HEK293 (cell line): ENCODE results near the gene TEX38.

Experiments used
- CTCF ChIA-PET: fragments of 350-600 bp; formaldehyde crosslinking; extraction: SDS; loops from one replicate; lab custom pipeline; 2021; ENCODE audit warnings: antibody characterized with exemption; lab: Yijun Ruan, JAX
- POLR2A ChIA-PET: fragments of 300-600 bp; formaldehyde crosslinking; extraction: SDS; loops from one replicate; lab custom pipeline; 2020; ENCODE audit warnings: antibody characterized with exemption, inconsistent platforms; lab: Yijun Ruan, JAX
- H3K27ac ChIP-seq: fragments of 200-500 bp; sonication (Bioruptor generic); 2 replicates; pipeline ENCODE4 v1.5.1; 2014; ENCODE audit warnings: low read depth, low read length, control low read depth, inconsistent platforms; ENCODE audit errors: extremely low read depth
- H3K36me3 ChIP-seq, 2 experiments: fragments of 200-500 bp in 1 of 2; sonication (Bioruptor generic) in 1 of 2; 1 replicate in 1 of 2; 2 replicates in 1 of 2; pipeline ENCODE4 v1.5.1; 2014 to 2017; ENCODE audit warnings: inconsistent platforms in 2 of 2, low read length in 2 of 2; ENCODE audit not compliant: control insufficient read depth in 2 of 2, insufficient read depth in 1 of 2
- H3K4me1 ChIP-seq: fragments of 200-500 bp; sonication (Bioruptor generic); 2 replicates; pipeline ENCODE4 v1.5.1; 2014; ENCODE audit warnings: mild to moderate bottlenecking, low read length, inconsistent platforms; ENCODE audit not compliant: control insufficient read depth, insufficient read depth
- H3K4me3 ChIP-seq: 2 replicates; pipeline ENCODE4 v1.5.1; 2011; ENCODE audit warnings: low read depth, mild to moderate bottlenecking, control low read depth, low read length, moderate library complexity
- H3K9me3 ChIP-seq: fragments of 200-500 bp; sonication (Bioruptor generic); 2 replicates; pipeline ENCODE4 v1.5.1; 2014; ENCODE audit warnings: low read depth, low read length, inconsistent platforms; ENCODE audit not compliant: control insufficient read depth, insufficient read depth
- HOXC10 ChIP-seq: sonication (generic); formaldehyde crosslinking; IDR thresholded peaks from 2 replicates; pipeline ENCODE4 v1.8.1; 2023; ENCODE audit warnings: mild to moderate bottlenecking, missing genetic modification reagents
- IKZF3 ChIP-seq: fragments of 450-650 bp; IDR thresholded peaks from 2 replicates; pipeline ENCODE4 v1.5.0; 2018; ENCODE audit warnings: missing biosample characterization, mild to moderate bottlenecking, missing genetic modification characterization, moderate library complexity
- INSM2 ChIP-seq: fragments of 450-650 bp; formaldehyde crosslinking; IDR thresholded peaks from 2 replicates; pipeline ENCODE4 v1.5.1; 2016; ENCODE audit warnings: missing biosample characterization, missing genetic modification characterization
- RBAK ChIP-seq: fragments of 450-650 bp; formaldehyde crosslinking; IDR thresholded peaks from 2 replicates; pipeline ENCODE4 v1.5.1; 2016; ENCODE audit warnings: missing biosample characterization, missing genetic modification characterization
- SP3 ChIP-seq: fragments of 450-650 bp; formaldehyde crosslinking; IDR thresholded peaks from 2 replicates; pipeline ENCODE4 v1.5.1; 2016; ENCODE audit warnings: missing biosample characterization, missing genetic modification characterization
- YY2 ChIP-seq: fragments of 450-650 bp; formaldehyde crosslinking; IDR thresholded peaks from 2 replicates; pipeline ENCODE4 v1.5.1; 2016; ENCODE audit warnings: missing biosample characterization, missing genetic modification characterization
- ZBTB10 ChIP-seq: fragments of 450-650 bp; formaldehyde crosslinking; IDR thresholded peaks from 2 replicates; pipeline ENCODE4 v1.5.1; 2016; ENCODE audit warnings: missing biosample characterization, missing genetic modification characterization
- ZNF114 ChIP-seq: fragments of 450-650 bp; formaldehyde crosslinking; IDR thresholded peaks from 2 replicates; pipeline ENCODE4 v1.5.0; 2017; ENCODE audit warnings: missing biosample characterization, missing genetic modification characterization
- ZNF132 ChIP-seq: fragments of 450-650 bp; formaldehyde crosslinking; IDR thresholded peaks from 2 replicates; pipeline ENCODE4 v1.5.1; 2017; ENCODE audit warnings: missing biosample characterization, missing genetic modification characterization, borderline replicate concordance
- ZNF146 ChIP-seq: fragments of 450-650 bp; formaldehyde crosslinking; IDR thresholded peaks from 2 replicates; pipeline ENCODE4 v1.5.1; 2016; ENCODE audit warnings: missing biosample characterization, missing genetic modification characterization
- ZNF16 ChIP-seq: fragments of 450-650 bp; formaldehyde crosslinking; IDR thresholded peaks from 2 replicates; pipeline ENCODE4 v1.5.1; 2016; ENCODE audit warnings: low read depth, missing biosample characterization, missing genetic modification characterization
- ZNF169 ChIP-seq: fragments of 450-650 bp; formaldehyde crosslinking; IDR thresholded peaks from 2 replicates; pipeline ENCODE4 v1.5.1; 2016; ENCODE audit warnings: missing biosample characterization, missing genetic modification characterization
- ZNF223 ChIP-seq: fragments of 450-650 bp; formaldehyde crosslinking; IDR thresholded peaks from 2 replicates; pipeline ENCODE4 v1.5.1; 2016; ENCODE audit warnings: missing biosample characterization, missing genetic modification characterization
- ZNF274 ChIP-seq, 2 experiments: fragments of 200-500 bp in 1 of 2; fragments of 450-650 bp in 1 of 2; sonication (Bioruptor generic) in 1 of 2; formaldehyde crosslinking in 1 of 2; IDR thresholded peaks; 2 replicates each; pipeline versions ENCODE4 v1.5.1 to v1.6.1; 2014 to 2016; ENCODE audit warnings: borderline replicate concordance in 1 of 2, inconsistent platforms in 1 of 2, low read length in 1 of 2, missing biosample characterization in 1 of 2, missing genetic modification characterization in 1 of 2
- ZNF416 ChIP-seq: fragments of 450-650 bp; formaldehyde crosslinking; IDR thresholded peaks from 2 replicates; pipeline ENCODE4 v1.5.1; 2016; ENCODE audit warnings: missing biosample characterization, missing genetic modification characterization
- ZNF426 ChIP-seq: fragments of 450-650 bp; formaldehyde crosslinking; IDR thresholded peaks from 2 replicates; pipeline ENCODE4 v1.5.1; 2017; ENCODE audit warnings: missing biosample characterization, missing genetic modification characterization, mild to moderate bottlenecking, inconsistent platforms, moderate library complexity
- ZNF48 ChIP-seq: fragments of 450-650 bp; formaldehyde crosslinking; IDR thresholded peaks from 2 replicates; pipeline ENCODE4 v1.5.1; 2016; ENCODE audit warnings: missing biosample characterization, missing genetic modification characterization
- ZNF664 ChIP-seq: fragments of 450-650 bp; formaldehyde crosslinking; IDR thresholded peaks from 2 replicates; pipeline ENCODE4 v1.5.1; 2016; ENCODE audit warnings: missing biosample characterization, missing genetic modification characterization
- ZNF704 ChIP-seq: fragments of 450-650 bp; formaldehyde crosslinking; IDR thresholded peaks from 2 replicates; pipeline ENCODE4 v1.5.1; 2016; ENCODE audit warnings: missing biosample characterization, missing genetic modification characterization
- ZNF768 ChIP-seq: fragments of 450-650 bp; formaldehyde crosslinking; IDR thresholded peaks from 2 replicates; pipeline ENCODE4 v1.5.1; 2018; ENCODE audit warnings: missing biosample characterization, mild to moderate bottlenecking, missing genetic modification characterization
- ZNF830 ChIP-seq: fragments of 450-650 bp; IDR thresholded peaks from 2 replicates; pipeline ENCODE4 v1.5.0; 2018; ENCODE audit warnings: missing biosample characterization, missing genetic modification characterization, low read depth, mild to moderate bottlenecking, moderate library complexity
- ZSCAN23 ChIP-seq: fragments of 450-650 bp; formaldehyde crosslinking; IDR thresholded peaks from 2 replicates; pipeline ENCODE4 v1.5.1; 2016; ENCODE audit warnings: missing biosample characterization, missing genetic modification characterization
- ZSCAN30 ChIP-seq: fragments of 450-650 bp; IDR thresholded peaks from 2 replicates; pipeline ENCODE4 v1.5.1; 2018; ENCODE audit warnings: missing biosample characterization, mild to moderate bottlenecking, missing genetic modification characterization, moderate library complexity
- TF ChIP-seq, protein P1 (sequence below): fragments of 450-650 bp; formaldehyde crosslinking; IDR thresholded peaks from 2 replicates; pipeline ENCODE4 v1.5.1; 2016; ENCODE audit warnings: missing biosample characterization, missing genetic modification characterization, low read depth
- TF ChIP-seq, protein P2 (sequence below): fragments of 450-650 bp; formaldehyde crosslinking; IDR thresholded peaks from 2 replicates; pipeline ENCODE4 v1.5.1; 2016; ENCODE audit warnings: missing biosample characterization, missing genetic modification characterization, low read depth

Gene TEX38

GRCh38 chr1:46635205-46635604 lies 36.4 kb upstream of the TEX38 start:
- Histone ChIP-seq H3K4me1 (no peaks in the 10 kb centered on the region), H3K36me3 (peaks cover 6 to 87% of the 10 kb centered on the region in 2 experiments; a peak in 2 of 3 replicates), H3K9me3 (no peaks in the 10 kb centered on the region), H3K4me3 (no peak overlapping the region), H3K27ac (no peak overlapping the region)
- TF ChIP-seq, protein P1, sequence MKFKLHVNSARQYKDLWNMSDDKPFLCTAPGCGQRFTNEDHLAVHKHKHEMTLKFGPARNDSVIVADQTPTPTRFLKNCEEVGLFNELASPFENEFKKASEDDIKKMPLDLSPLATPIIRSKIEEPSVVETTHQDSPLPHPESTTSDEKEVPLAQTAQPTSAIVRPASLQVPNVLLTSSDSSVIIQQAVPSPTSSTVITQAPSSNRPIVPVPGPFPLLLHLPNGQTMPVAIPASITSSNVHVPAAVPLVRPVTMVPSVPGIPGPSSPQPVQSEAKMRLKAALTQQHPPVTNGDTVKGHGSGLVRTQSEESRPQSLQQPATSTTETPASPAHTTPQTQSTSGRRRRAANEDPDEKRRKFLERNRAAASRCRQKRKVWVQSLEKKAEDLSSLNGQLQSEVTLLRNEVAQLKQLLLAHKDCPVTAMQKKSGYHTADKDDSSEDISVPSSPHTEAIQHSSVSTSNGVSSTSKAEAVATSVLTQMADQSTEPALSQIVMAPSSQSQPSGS (tag by site-specific recombination), result no peak
- no peak for TF ChIP-seq ZNF416
- no peak for TF ChIP-seq ZNF114 (tag by site-specific recombination)
- no peak for TF ChIP-seq INSM2 (tag by site-specific recombination)
- TF ChIP-seq IKZF3 (tag by site-specific recombination), result no peak
- TF ChIP-seq ZNF664 (tag by site-specific recombination), result no peak
- ChIA-PET CTCF (interaction anchor here (0.6 to 0.8 kb wide), 4 partner anchors 11 to 157 kb away, joined by 3 to 4 read pairs (median 4); no protein-coding TSS in a partner anchor), POLR2A (interaction anchor here (0.6 to 1.5 kb wide), 2 partner anchors 12 to 27 kb away, joined by 4 read pairs; no protein-coding TSS in a partner anchor)

DNA sequence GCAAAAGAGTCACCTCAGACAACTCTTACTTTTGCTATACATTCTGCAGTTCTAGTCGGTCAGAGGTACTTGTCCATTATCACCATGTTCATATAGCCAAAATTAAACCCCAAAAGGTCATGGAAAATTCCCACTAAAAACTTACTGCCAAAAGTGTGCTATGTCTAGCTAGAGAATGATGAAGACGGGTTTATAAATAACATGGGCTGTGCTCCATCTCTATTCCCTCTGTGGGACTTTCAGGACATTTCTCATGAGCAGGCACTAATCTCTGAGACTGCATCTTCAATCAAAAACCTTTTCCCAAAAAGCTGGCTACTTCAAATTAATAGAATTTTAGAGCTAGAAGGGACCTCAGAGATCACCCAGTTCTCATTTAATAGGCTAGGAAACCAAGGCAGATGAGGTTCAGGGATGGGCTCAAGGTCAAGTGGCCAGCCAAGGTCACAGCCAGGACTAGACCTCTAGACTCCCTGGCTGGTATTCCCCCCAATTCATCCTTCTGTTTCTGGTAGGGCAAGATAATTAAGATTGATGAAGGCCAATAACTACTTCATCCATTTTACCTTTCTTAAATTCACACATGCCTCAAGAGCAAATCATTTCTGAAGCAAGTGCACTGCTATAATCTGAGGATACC lies 34.1 kb upstream of the TEX38 start:
- POLR2A ChIA-PET, result no interaction called here
- CTCF ChIA-PET, result no interaction called here
- TF ChIP-seq ZNF48 (tag by site-specific recombination), result no peak
- no peak for TF ChIP-seq ZNF132 (tag by site-specific recombination)
- no peak for TF ChIP-seq ZNF830 (tag by site-specific recombination)
- no peak for TF ChIP-seq SP3
- no peak for TF ChIP-seq ZBTB10 (tag by site-specific recombination)
- no peak for TF ChIP-seq YY2
- no peak for TF ChIP-seq ZNF146
- TF ChIP-seq ZNF16 (tag by site-specific recombination), result no peak
- TF ChIP-seq, protein P2, sequence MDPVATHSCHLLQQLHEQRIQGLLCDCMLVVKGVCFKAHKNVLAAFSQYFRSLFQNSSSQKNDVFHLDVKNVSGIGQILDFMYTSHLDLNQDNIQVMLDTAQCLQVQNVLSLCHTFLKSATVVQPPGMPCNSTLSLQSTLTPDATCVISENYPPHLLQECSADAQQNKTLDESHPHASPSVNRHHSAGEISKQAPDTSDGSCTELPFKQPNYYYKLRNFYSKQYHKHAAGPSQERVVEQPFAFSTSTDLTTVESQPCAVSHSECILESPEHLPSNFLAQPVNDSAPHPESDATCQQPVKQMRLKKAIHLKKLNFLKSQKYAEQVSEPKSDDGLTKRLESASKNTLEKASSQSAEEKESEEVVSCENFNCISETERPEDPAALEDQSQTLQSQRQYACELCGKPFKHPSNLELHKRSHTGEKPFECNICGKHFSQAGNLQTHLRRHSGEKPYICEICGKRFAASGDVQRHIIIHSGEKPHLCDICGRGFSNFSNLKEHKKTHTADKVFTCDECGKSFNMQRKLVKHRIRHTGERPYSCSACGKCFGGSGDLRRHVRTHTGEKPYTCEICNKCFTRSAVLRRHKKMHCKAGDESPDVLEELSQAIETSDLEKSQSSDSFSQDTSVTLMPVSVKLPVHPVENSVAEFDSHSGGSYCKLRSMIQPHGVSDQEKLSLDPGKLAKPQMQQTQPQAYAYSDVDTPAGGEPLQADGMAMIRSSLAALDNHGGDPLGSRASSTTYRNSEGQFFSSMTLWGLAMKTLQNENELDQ (tag by site-specific recombination), result no peak
- TF ChIP-seq ZNF426 (tag by site-specific recombination), result no peak
- no peak for TF ChIP-seq ZSCAN30 (tag by site-specific recombination)
- no peak for TF ChIP-seq RBAK (tag by site-specific recombination)
- no peak for TF ChIP-seq ZSCAN23 (tag by site-specific recombination)
- TF ChIP-seq ZNF169 (tag by site-specific recombination), result no peak
- TF ChIP-seq ZNF704 (tag by site-specific recombination), result no peak
- no peak for TF ChIP-seq ZNF223 (tag by site-specific recombination)
- TF ChIP-seq ZNF274 (IDR thresholded peaks at IDR 0.05; ENCODE audit: low read length), result no peak
- TF ChIP-seq ZNF274 (tag by site-specific recombination; IDR thresholded peaks at IDR 0.05; ENCODE audit: borderline replicate concordance), result no peak
- no peak for TF ChIP-seq HOXC10 (CRISPR knock-in tag)
- no peak for TF ChIP-seq ZNF768 (tag by site-specific recombination)
- peaks cover 6 to 84% of the 10 kb centered on the region in 2 experiments; a peak in 2 of 3 replicates for H3K36me3 ChIP-seq
- no peak overlapping the region for H3K4me3 ChIP-seq
- H3K27ac ChIP-seq, result no peak overlapping the region
- no peaks in the 10 kb centered on the region for H3K4me1 ChIP-seq
- no peaks in the 10 kb centered on the region for H3K9me3 ChIP-seq
